Measurements from ENCODE around the gene DAZAP2.

DNA sequence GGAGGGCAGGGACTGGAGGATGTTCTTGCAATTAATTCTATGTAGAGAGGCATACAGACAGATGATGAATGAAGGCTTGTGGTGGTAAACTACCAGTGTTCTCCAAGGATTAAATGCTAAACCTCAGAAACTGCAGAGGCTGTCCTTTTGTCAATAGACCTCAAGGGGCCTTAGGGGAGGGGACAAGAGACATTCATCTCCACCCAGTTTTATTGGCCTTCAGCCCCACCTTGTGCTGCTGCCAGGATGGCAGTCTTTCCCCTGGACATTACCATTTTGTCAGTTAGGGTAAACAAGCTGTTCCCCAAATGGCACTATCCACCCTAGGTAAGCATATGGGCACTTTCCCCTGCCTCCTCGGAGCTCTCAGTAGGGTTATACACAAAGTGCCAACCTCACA is 36.5 kb downstream of the DAZAP2 start:
- TF ChIP-seq, protein P1, sequence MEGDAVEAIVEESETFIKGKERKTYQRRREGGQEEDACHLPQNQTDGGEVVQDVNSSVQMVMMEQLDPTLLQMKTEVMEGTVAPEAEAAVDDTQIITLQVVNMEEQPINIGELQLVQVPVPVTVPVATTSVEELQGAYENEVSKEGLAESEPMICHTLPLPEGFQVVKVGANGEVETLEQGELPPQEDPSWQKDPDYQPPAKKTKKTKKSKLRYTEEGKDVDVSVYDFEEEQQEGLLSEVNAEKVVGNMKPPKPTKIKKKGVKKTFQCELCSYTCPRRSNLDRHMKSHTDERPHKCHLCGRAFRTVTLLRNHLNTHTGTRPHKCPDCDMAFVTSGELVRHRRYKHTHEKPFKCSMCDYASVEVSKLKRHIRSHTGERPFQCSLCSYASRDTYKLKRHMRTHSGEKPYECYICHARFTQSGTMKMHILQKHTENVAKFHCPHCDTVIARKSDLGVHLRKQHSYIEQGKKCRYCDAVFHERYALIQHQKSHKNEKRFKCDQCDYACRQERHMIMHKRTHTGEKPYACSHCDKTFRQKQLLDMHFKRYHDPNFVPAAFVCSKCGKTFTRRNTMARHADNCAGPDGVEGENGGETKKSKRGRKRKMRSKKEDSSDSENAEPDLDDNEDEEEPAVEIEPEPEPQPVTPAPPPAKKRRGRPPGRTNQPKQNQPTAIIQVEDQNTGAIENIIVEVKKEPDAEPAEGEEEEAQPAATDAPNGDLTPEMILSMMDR (IDR thresholded peaks at IDR 0.05) = no peak
- no peak for TF ChIP-seq POLR2A (IDR thresholded peaks at IDR 0.05)

Measured in right lobe of liver (tissue), 4 donors.